Subcutaneous abdominal adipose tissue (tissue), 5 donors: ENCODE measurements around the gene SEC62.

Experiments used
- H3K27ac ChIP-seq: one replicate; pipeline ENCODE4 v1.7.0; 2013; ENCODE audit warnings: low read depth, mild to moderate bottlenecking, inconsistent platforms, low read length, moderate library complexity
- H3K27me3 ChIP-seq, 5 donors: one replicate each; pipeline ENCODE4 v1.7.0; 2013; ENCODE audit warnings: low read length in 5 of 5, inconsistent platforms in 1 of 5; ENCODE audit not compliant: control insufficient read depth in 5 of 5, insufficient read depth in 4 of 5
- H3K36me3 ChIP-seq, 5 donors: one replicate each; pipeline ENCODE4 v1.7.0; 2013; ENCODE audit warnings: low read length in 5 of 5; ENCODE audit not compliant: control insufficient read depth in 5 of 5, insufficient read depth in 5 of 5
- H3K4me1 ChIP-seq, 5 donors: one replicate each; pipeline ENCODE4 v1.7.0; 2013; ENCODE audit warnings: low read length in 5 of 5, mild to moderate bottlenecking in 3 of 5, moderate library complexity in 1 of 5; ENCODE audit not compliant: control insufficient read depth in 5 of 5, insufficient read depth in 5 of 5
- H3K4me3 ChIP-seq, 5 donors: one replicate each; pipeline ENCODE4 v1.7.0; 2013; ENCODE audit warnings: low read length in 5 of 5, low read depth in 1 of 5
- H3K9ac ChIP-seq, 5 donors: one replicate each; pipeline ENCODE4 v1.7.0; 2013; ENCODE audit warnings: low read length in 5 of 5, mild to moderate bottlenecking in 4 of 5, moderate library complexity in 3 of 5
- H3K9me3 ChIP-seq, 5 donors: one replicate each; pipeline ENCODE4 v1.7.0; 2013; ENCODE audit warnings: low read length in 5 of 5; ENCODE audit not compliant: control insufficient read depth in 5 of 5
- donor health status: healthy.
- donor health status: healthy.
- donor health status: healthy.
- donor health status: healthy.
- donor health status: healthy.

Gene SEC62

DNA sequence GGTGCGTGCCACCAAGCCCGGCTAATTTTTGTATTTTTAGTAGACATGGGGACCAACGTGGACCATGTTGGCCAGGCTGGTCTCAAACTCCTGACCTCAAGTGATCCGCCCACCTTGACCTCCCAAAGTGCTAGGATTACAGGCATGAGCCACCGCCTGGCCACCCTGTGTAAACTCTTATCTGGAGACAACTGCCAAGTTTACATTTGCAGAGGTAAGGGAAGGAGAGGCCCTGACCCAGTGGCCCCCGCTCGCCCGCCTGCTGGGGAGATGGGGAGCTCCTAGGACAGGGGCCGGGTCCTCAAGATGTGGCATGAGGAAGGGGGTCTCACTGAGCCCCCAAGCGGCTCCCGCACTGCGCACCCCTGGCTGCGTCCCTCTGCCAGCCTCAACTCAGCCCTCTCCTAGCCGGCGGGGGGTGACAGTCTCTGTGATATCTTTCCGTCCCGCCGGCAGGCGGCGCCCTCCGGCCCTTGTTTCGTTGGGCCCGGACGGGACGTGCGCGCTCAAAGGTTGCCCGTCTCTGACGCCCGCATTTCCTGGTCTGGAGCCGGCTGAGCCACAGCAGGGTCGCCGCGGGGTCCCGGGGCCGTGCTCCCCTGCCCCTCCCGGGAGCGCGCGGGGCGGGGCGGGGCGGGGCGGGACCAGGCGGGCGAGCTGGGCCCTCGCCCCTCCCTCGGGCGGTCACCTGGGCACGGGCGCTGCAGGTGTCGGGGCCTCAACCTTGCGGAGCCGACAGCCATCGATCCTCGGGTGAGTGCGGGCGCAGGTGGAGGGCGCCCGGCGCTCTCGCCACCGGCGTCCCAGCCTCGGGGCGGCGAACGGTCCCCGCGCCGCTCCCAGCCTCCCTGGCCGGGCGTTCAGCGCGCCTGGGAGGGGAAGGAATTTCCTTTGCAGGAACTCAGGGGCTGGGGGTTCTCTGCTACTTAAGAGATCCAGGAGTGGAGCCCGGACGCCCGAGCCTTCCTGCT, 71.1 kb downstream of the SEC62 start, which contains the start of gene GPR160:
Gene GPR160 (plus strand): TSS at position 533 of the 971 bp plus-strand sequence. CDS start 45,978 bp downstream, outside the sequence.
- Histone ChIP-seq H3K9ac (peak within 1 kb of the TSS in 3 of 5 donors; percentile 49 to 60 (median 51)), H3K27me3 (peaks cover 0 to 7% (median 5%) of the 10 kb centered on the region in 5 donors), H3K36me3 (no peaks in the 10 kb centered on the region), H3K4me3 (peak within 1 kb of the TSS; percentile 55 to 71 (median 68)), H3K4me1 (peaks cover 0 to 22% (median 14%) of the 10 kb centered on the region in 5 donors), H3K9me3 (no peaks in the 10 kb centered on the region), H3K27ac (peak within 1 kb of the TSS; percentile 30)

DNA sequence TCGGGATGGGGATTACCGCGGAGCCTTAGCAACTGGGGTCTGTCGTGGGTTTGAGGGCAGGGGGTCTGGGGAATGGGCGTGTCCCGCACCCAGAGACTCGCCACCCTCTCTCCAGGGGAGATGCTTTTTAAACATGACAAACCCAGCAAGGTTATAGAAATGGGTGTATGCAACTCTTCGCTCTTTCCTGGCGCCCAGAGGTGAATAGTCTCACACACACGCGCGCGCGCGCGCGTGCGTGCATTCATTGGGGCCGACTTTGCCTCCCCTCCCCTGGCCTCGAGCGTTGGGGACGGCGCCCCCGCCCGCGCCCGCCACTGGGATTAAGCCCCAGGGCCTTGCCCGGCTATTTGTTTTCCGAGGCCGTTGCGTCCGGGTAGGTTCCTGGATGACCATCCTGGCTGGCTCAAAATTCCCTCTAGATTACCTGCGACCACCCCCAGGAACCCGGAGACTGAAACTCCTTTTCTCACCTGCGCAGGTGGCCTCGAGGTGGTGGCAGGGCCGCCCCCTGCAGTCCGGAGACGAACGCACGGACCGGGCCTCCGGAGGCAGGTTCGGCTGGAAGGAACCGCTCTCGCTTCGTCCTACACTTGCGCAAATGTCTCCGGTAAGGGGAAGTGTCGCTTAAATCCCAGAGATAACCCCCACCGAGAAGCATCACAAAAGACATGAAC, 72.0 kb downstream of the SEC62 start:
- H3K36me3 ChIP-seq: no peaks in the 10 kb centered on the region
- H3K27me3 ChIP-seq: peaks cover 0 to 7% (median 5%) of the 10 kb centered on the region in 5 donors
- peak overlapping the region; percentile 55 to 71 (median 68) for H3K4me3 ChIP-seq
- peaks cover 0 to 22% (median 14%) of the 10 kb centered on the region in 5 donors for H3K4me1 ChIP-seq
- H3K9me3 ChIP-seq: no peaks in the 10 kb centered on the region
- H3K27ac ChIP-seq: peak overlapping the region; percentile 30
- peak overlapping the region in 3 of 5 donors; percentile 49 to 60 (median 51) for H3K9ac ChIP-seq

DNA sequence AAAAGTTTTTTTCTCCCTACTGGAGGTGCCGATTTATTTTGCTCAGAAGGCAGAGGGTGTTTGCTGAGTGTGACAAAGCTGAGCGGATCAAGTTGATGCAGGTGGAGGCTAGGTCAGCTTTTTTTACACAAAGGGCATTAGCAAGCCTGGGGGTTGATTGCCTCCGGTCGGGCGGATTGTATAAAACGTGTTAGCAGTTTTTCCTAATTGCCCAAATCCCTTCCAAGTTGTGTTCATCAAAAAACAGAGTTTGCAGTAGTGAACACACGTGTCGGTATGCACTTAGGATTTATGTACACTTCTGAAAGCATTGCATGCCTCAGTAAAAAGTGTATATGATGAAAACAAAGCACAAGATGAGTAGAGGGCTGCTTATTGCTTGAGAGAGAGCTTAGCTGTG, 73.8 kb downstream of the SEC62 start:
- peaks cover 0 to 13% (median 6%) of the 10 kb centered on the region in 5 donors for H3K27me3 ChIP-seq
- no peak overlapping the region for H3K27ac ChIP-seq
- no peak overlapping the region for H3K9ac ChIP-seq
- no peaks in the 10 kb centered on the region for H3K36me3 ChIP-seq
- H3K4me1 ChIP-seq: peaks cover 0 to 32% (median 20%) of the 10 kb centered on the region in 5 donors
- H3K4me3 ChIP-seq: no peak overlapping the region
- H3K9me3 ChIP-seq: no peaks in the 10 kb centered on the region

GRCh38 chr3:170043506-170043905, 76.9 kb downstream of the SEC62 start:
- Histone ChIP-seq H3K36me3 (no peaks in the 10 kb centered on the region), H3K4me3 (no peak overlapping the region), H3K9me3 (no peaks in the 10 kb centered on the region), H3K27ac (no peak overlapping the region), H3K9ac (no peak overlapping the region), H3K27me3 (peaks cover 0 to 10% (median 3%) of the 10 kb centered on the region in 5 donors), H3K4me1 (peaks cover 0 to 36% (median 12%) of the 10 kb centered on the region in 5 donors)

DNA sequence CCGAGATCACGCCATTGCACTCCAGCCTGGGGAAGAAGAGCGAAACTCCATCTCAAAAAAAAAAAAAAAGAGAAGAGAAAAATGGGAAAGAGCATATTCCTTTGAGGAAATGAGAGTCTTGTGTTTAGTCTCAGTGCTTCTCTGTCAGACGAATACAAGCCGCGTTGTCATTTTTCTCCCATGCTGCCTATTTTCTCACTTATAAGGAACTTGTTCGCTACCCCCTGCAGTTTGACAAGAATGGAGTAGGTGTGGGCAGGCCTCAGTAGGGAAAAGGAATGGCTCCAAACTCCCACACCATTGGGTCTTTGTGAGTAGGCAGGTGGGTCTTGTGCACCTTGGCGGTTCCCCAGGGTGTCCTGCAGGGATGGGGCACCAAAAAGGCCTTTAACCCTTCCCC, 77.7 kb downstream of the SEC62 start:
- H3K4me3 ChIP-seq: peak overlapping the region in 1 of 5 donors; percentile 35
- H3K27ac ChIP-seq: no peak overlapping the region
- no peaks in the 10 kb centered on the region for H3K36me3 ChIP-seq
- no peaks in the 10 kb centered on the region for H3K9me3 ChIP-seq
- no peak overlapping the region for H3K9ac ChIP-seq
- peaks cover 0 to 7% (median 3%) of the 10 kb centered on the region in 5 donors for H3K27me3 ChIP-seq
- H3K4me1 ChIP-seq: peaks cover 0 to 37% (median 7%) of the 10 kb centered on the region in 5 donors

DNA sequence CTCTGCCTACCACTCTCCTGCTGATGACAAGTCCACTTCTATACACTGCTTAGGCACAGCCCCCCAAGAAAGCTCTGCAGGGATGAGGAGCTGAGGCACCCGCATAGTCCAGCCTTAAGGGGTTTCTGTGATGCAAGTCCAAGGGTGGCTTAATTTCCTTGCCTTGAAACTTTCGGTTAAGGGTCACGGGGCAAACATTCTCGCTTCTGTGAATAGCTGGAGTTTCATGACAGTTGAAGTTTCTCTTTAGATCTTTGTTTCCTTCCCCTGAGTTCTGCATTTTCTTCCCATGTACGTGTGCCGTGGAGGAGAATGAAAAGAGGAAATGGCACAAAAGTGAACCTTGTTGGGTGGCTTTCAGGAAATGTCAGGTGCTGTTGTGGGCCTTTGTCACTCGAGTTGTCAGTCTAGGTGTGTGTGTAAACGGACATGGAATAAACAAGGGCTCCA, 78.2 kb downstream of the SEC62 start:
- no peaks in the 10 kb centered on the region for H3K36me3 ChIP-seq
- H3K9ac ChIP-seq: peak overlapping the region in 1 of 5 donors; percentile 30
- H3K27me3 ChIP-seq: peaks cover 0 to 7% (median 3%) of the 10 kb centered on the region in 5 donors
- H3K27ac ChIP-seq: no peak overlapping the region
- peaks cover 0 to 42% (median 8%) of the 10 kb centered on the region in 5 donors for H3K4me1 ChIP-seq
- H3K9me3 ChIP-seq: no peaks in the 10 kb centered on the region
- peak overlapping the region in 1 of 5 donors; percentile 35 for H3K4me3 ChIP-seq

- Histone ChIP-seq H3K4me3 (no peak overlapping the region), H3K36me3 (no peaks in the 10 kb centered on the region), H3K9ac (no peak overlapping the region), H3K9me3 (no peaks in the 10 kb centered on the region), H3K4me1 (peaks cover 0 to 41% (median 8%) of the 10 kb centered on the region in 5 donors), H3K27ac (no peak overlapping the region), H3K27me3 (peaks cover 0 to 6% (median 0%) of the 10 kb centered on the region in 5 donors)
These were observed 79.9 kb downstream of the SEC62 start for GRCh38 chr3:170046269-170047132.

DNA sequence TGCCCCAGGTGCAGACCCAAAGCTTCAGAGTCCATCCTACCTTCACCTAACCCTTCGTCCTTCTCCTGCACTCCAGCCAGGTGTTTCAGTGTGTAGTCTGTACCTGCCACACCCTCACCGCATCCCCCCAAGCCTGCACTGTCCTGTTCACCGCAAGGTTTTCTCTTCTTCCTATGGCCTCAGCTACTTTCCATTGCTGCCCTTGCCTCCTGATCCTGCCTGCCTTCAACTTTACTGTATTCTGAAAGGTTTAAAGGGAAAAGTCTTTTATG, 80.5 kb downstream of the SEC62 start:
- H3K4me1 ChIP-seq: peaks cover 0 to 41% (median 8%) of the 10 kb centered on the region in 5 donors
- no peak overlapping the region for H3K4me3 ChIP-seq
- H3K27ac ChIP-seq: no peak overlapping the region
- no peaks in the 10 kb centered on the region for H3K36me3 ChIP-seq
- H3K9me3 ChIP-seq: no peaks in the 10 kb centered on the region
- H3K27me3 ChIP-seq: peaks cover 0 to 6% (median 0%) of the 10 kb centered on the region in 5 donors
- H3K9ac ChIP-seq: no peak overlapping the region
